Measurements from ENCODE around the gene REV3L. TPM values are rescaled to one million over a fixed set of nuclear protein-coding genes. Genes with fewer than 3 reads are reported as not detected.
"Not testable (repeated sequence)": the region's sequence is repeated elsewhere in the genome, so short reads cannot be mapped to it uniquely, and the experiment has no call there.

Gene REV3L
- total RNA-seq, 1 donor from 2014 or later: 14.2 TPM

- H3K4me3 ChIP-seq (ENCODE audit: low read depth, low read length): peak overlapping the region; percentile 77
- no peak for DNase-seq (ENCODE audit: low read depth)
- no peak for TF ChIP-seq CTCF (conservative IDR thresholded peaks at IDR 0.05; ENCODE audit: low read depth, low read length)
Measured at GRCh38 chr6:111482188-111482958, 645 bp downstream of the REV3L start.

GRCh38 chr6:111481836-111482187 lies 1.2 kb downstream of the REV3L start:
- H3K4me3 ChIP-seq (ENCODE audit: low read depth, low read length): peak overlapping the region; percentile 77
- no peak for TF ChIP-seq CTCF (conservative IDR thresholded peaks at IDR 0.05; ENCODE audit: low read depth, low read length)
- DNase-seq (ENCODE audit: low read depth): no peak

- H3K4me3 ChIP-seq (ENCODE audit: low read depth, low read length): peak overlapping the region; percentile 77
- no peak for DNase-seq (ENCODE audit: low read depth)
- no peak for TF ChIP-seq CTCF (conservative IDR thresholded peaks at IDR 0.05; ENCODE audit: low read depth, low read length)
Measured at GRCh38 chr6:111480988-111481822, 1.8 kb downstream of the REV3L start.

GRCh38 chr6:111478749-111479148 lies 4.3 kb downstream of the REV3L start:
- no peak overlapping the region for H3K4me3 ChIP-seq (ENCODE audit: low read depth, low read length)
- peak; percentile 57 for TF ChIP-seq CTCF (conservative IDR thresholded peaks at IDR 0.05; ENCODE audit: low read depth, low read length)
- DNase-seq (ENCODE audit: low read depth): no peak

DNA sequence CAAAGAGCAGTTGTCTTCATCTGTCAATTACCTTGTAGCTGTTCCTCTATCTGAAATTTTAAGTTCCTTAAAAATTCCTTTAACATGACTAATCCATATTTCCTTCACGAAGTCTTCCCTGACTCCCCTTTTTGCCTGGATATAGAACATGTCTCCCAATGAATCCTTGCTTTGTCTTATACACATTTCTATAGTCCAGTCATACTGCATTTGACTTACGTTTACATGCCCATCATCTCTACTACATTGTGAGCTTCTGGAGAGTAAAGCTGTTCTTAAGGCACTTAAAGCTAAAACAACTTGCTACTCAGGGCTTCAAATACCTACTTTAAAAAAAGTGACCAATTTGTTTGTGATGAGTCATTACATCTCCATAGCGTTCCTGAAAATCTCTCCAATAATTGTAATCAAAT lies 4.9 kb downstream of the REV3L start:
- no peak overlapping the region for H3K4me3 ChIP-seq (ENCODE audit: low read depth, low read length)
- DNase-seq (ENCODE audit: low read depth): no peak
- TF ChIP-seq CTCF (conservative IDR thresholded peaks at IDR 0.05; ENCODE audit: low read depth, low read length): no peak

GRCh38 chr6:111477481-111477938 lies 5.5 kb downstream of the REV3L start:
- no peak for TF ChIP-seq CTCF (conservative IDR thresholded peaks at IDR 0.05; ENCODE audit: low read depth, low read length)
- DNase-seq (ENCODE audit: low read depth): no peak
- H3K4me3 ChIP-seq (ENCODE audit: low read depth, low read length): no peak overlapping the region

GRCh38 chr6:111476061-111476460 lies 7.0 kb downstream of the REV3L start:
- not testable (repeated sequence) for H3K4me3 ChIP-seq (ENCODE audit: low read depth, low read length); DNase-seq (ENCODE audit: low read depth)
